ENCODE data around the gene TPH2. TPM values are rescaled to one million over a fixed set of nuclear protein-coding genes. Genes with fewer than 3 reads are reported as not detected.

The TPH2 gene
- total RNA-seq, 1 experiment from 2014 or later = 0.66 TPM

GRCh38 chr12:72075401-72075800 is 136.8 kb downstream of the TPH2 start:
- H3K18ac ChIP-seq (ENCODE audit: insufficient read length, low read depth, low read length) = no peak overlapping the region
- no peaks in the 10 kb centered on the region for H3K79me2 ChIP-seq (ENCODE audit: insufficient read depth, low read length)
- H3K27me3 ChIP-seq (ENCODE audit: insufficient read depth, low read length) = no peaks in the 10 kb centered on the region
- H3K4ac ChIP-seq (ENCODE audit: low read depth, low read length) = no peak overlapping the region
- H3K79me1 ChIP-seq (ENCODE audit: insufficient read depth, low read depth, low read length, poor library complexity, severe bottlenecking) = no peaks in the 10 kb centered on the region
- TF ChIP-seq CTCF (conservative IDR thresholded peaks at IDR 0.05) = no peak
- Mint-ChIP-seq H3K36me3 (ENCODE audit: insufficient read depth in 1 of 3, low read depth in 3 of 3) (peaks cover 7 to 15% (median 11%) of the 10 kb centered on the region in 3 experiments; a peak in 6 of 7 replicates), H3K4me3 (no peak overlapping the region), H3K27ac (no peak overlapping the region), H3K27me3 (ENCODE audit: low read depth) (no peaks in the 10 kb centered on the region; the same call in 1 of the 2 replicates), H3K9me3 (peaks cover 13 to 17% of the 10 kb centered on the region in 2 experiments), H3K4me1 (peaks cover 0 to 7% of the 10 kb centered on the region in 2 experiments; a peak in 1 of 4 replicates)
- H3K14ac ChIP-seq (ENCODE audit: insufficient read depth, low read length) = no peak overlapping the region
- no peak overlapping the region for H2AK5ac ChIP-seq (ENCODE audit: insufficient read length, low read length)
- no peaks in the 10 kb centered on the region for H3K9me3 ChIP-seq (ENCODE audit: control insufficient read depth, low read depth, low read length)
- WGBS (ENCODE audit: extremely low coverage, insufficient read length, low lambda C conversion rate) = no CpG with 5 or more reads among the region's 3 CpGs
- no peak overlapping the region for H3K23ac ChIP-seq (ENCODE audit: insufficient read length, low read depth, low read length)
- H3K4me1 ChIP-seq (ENCODE audit: insufficient read depth, low read length) = no peaks in the 10 kb centered on the region
- H2BK15ac ChIP-seq (ENCODE audit: low read depth, low read length) = no peak overlapping the region
- no peak overlapping the region for H2BK20ac ChIP-seq (ENCODE audit: low read depth, low read length, poor library complexity, severe bottlenecking)
- DNase-seq = no peak
- no peaks in the 10 kb centered on the region for H3K23me2 ChIP-seq (ENCODE audit: insufficient read length, low read depth, low read length, poor library complexity, severe bottlenecking)
- H3K27ac ChIP-seq (ENCODE audit: insufficient read length, low read depth, low read length) = no peak overlapping the region
- H3K9ac ChIP-seq (ENCODE audit: extremely low read depth, insufficient read length, low read length) = no peak overlapping the region
- no peak overlapping the region for H3K56ac ChIP-seq (ENCODE audit: insufficient read length, low read depth, low read length)
- H4K91ac ChIP-seq (ENCODE audit: insufficient read length, low read depth, low read length) = no peak overlapping the region
- H4K5ac ChIP-seq (ENCODE audit: insufficient read length, low read depth, low read length) = no peak overlapping the region
- H3K4me2 ChIP-seq (ENCODE audit: insufficient read depth, insufficient read length, low read length) = no peak overlapping the region
- H2BK12ac ChIP-seq (ENCODE audit: insufficient read length, low read depth, low read length) = no peak overlapping the region
- no peak overlapping the region for H3T11ph ChIP-seq (ENCODE audit: low read length)
- H4K8ac ChIP-seq (replicated peaks; ENCODE audit: insufficient read length, low read depth, low read length) = no peak overlapping the region
- no peak overlapping the region for H2BK120ac ChIP-seq (ENCODE audit: low read depth, low read length, poor library complexity, severe bottlenecking)
- no peaks in the 10 kb centered on the region for H4K20me1 ChIP-seq (ENCODE audit: control insufficient read depth, insufficient read depth, insufficient read length)
- H2AFZ ChIP-seq (ENCODE audit: low read length) = no peak overlapping the region
- H2BK5ac ChIP-seq (ENCODE audit: insufficient read length, low read length) = no peak overlapping the region

Measured in H9 (cell line).